Ovary (tissue), 3 donors: ENCODE results near the gene ATRN.

Experiments
- EP300 ChIP-seq: sonication (generic); formaldehyde crosslinking; IDR thresholded peaks from one replicate; pipeline ENCODE4 v1.6.1; 2017; ENCODE audit warnings: antibody characterized with exemption
- TF ChIP-seq, protein P1 (sequence below), 3 donors: fragments of 450-650 bp in 2 of 3; fragments of 200-600 bp in 1 of 3; IDR thresholded peaks; one replicate each; pipeline versions ENCODE4 v1.5.1 to v1.8.0; 2016 to 2022; ENCODE audit warnings: antibody characterized with exemption in 3 of 3, mild to moderate bottlenecking in 1 of 3
- donor health status: DM: no; HTN: no; CAD: no.

DNA sequence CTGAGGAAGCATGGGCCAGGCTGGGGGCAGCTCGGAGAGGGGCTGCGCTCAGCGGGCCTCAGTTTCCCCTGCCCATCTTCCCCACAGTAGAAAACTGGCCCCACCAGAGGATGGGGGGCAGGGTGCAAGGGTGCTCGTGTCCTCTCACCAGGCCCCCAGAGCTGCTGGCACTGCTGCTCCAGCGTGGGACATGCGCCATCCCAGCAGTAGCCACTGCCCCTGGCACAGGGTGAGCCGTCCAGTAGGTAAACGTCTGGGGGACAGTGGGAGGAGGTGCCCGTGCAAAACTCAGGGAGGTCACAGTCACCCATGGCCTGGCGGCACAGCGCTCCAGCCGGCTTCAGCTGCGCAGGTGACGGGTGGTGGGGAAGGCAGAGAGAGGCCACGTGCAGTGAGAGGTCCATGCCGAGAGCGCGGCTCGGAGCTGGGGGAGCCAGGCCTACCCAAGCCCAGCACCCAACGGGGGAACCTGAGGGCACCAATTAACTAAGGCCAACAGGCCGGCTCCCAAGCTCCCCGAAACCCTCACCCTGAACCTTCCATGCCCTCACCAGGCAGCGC, 201.2 kb downstream of the ATRN start:
- TF ChIP-seq, protein P1, sequence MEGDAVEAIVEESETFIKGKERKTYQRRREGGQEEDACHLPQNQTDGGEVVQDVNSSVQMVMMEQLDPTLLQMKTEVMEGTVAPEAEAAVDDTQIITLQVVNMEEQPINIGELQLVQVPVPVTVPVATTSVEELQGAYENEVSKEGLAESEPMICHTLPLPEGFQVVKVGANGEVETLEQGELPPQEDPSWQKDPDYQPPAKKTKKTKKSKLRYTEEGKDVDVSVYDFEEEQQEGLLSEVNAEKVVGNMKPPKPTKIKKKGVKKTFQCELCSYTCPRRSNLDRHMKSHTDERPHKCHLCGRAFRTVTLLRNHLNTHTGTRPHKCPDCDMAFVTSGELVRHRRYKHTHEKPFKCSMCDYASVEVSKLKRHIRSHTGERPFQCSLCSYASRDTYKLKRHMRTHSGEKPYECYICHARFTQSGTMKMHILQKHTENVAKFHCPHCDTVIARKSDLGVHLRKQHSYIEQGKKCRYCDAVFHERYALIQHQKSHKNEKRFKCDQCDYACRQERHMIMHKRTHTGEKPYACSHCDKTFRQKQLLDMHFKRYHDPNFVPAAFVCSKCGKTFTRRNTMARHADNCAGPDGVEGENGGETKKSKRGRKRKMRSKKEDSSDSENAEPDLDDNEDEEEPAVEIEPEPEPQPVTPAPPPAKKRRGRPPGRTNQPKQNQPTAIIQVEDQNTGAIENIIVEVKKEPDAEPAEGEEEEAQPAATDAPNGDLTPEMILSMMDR (IDR thresholded peaks at IDR 0.05), result no peak
- TF ChIP-seq EP300, result no peak
